WTC11 (cell line): ENCODE data around the gene DPH1. TPM values are rescaled to one million over a fixed set of nuclear protein-coding genes. Genes with fewer than 3 reads are reported as not detected.

Source experiments
- ATAC-seq: fragments of 200-7000 bp; cut with Tn5 transposase; 2 replicates; pipeline ENCODE4 v1.10.0; 2021; ENCODE audit warnings: mild to moderate bottlenecking, moderate library complexity
- CTCF ChIA-PET: fragments of 300-600 bp; sonication (Branson Sonifier 250); formaldehyde crosslinking; loops from one replicate; lab custom pipeline; 2021; ENCODE audit warnings: antibody characterized with exemption; lab: Charles Lee
- POLR2A ChIA-PET: fragments of 350-600 bp; sonication (Branson Sonifier 250); formaldehyde crosslinking; loops from one replicate; lab custom pipeline; 2021; ENCODE audit warnings: antibody characterized with exemption; lab: Charles Lee
- DNase-seq: peaks from one replicate; pipeline ENCODE4 v3.0.0; 2021; ENCODE audit warnings: low spot score
- H3K27ac Mint-ChIP-seq: 2 replicates; pipeline ENCODE4 v1.8.0; 2021; ENCODE audit warnings: mixed read lengths
- H3K27me3 Mint-ChIP-seq: 2 replicates; pipeline ENCODE4 v1.8.0; 2021; ENCODE audit warnings: low read depth, mild to moderate bottlenecking, moderate library complexity, mixed read lengths
- H3K36me3 Mint-ChIP-seq: 2 replicates; pipeline ENCODE4 v1.8.0; 2021; ENCODE audit warnings: mixed read lengths
- H3K4me1 Mint-ChIP-seq: 2 replicates; pipeline ENCODE4 v1.8.0; 2022; ENCODE audit warnings: mixed read lengths
- H3K4me3 Mint-ChIP-seq: 2 replicates; pipeline ENCODE4 v1.8.0; 2021; ENCODE audit warnings: mild to moderate bottlenecking, moderate library complexity, mixed read lengths
- H3K9me3 Mint-ChIP-seq: 2 replicates; pipeline ENCODE4 v1.8.0; 2021; ENCODE audit warnings: mixed read lengths
- ATF2 ChIP-seq: sonication (generic); formaldehyde crosslinking; IDR thresholded peaks from 2 replicates; pipeline ENCODE4 v1.8.1; 2022; ENCODE audit warnings: low read depth, missing genetic modification reagents, borderline replicate concordance
- ATF6 ChIP-seq: sonication (generic); formaldehyde crosslinking; IDR thresholded peaks from 2 replicates; pipeline ENCODE4 v1.8.1; 2023; ENCODE audit warnings: mild to moderate bottlenecking, missing genetic modification reagents
- CREM ChIP-seq: sonication (generic); formaldehyde crosslinking; IDR thresholded peaks from 2 replicates; pipeline ENCODE4 v1.8.1; 2022; ENCODE audit warnings: mild to moderate bottlenecking, missing genetic modification reagents, moderate library complexity
- ERG ChIP-seq: fragments of 250-450 bp; sonication (Bioruptor Pico); IDR thresholded peaks from 2 replicates; pipeline ENCODE4 v1.8.0; 2021; ENCODE audit warnings: mild to moderate bottlenecking
- FOXK1 ChIP-seq: sonication (generic); formaldehyde crosslinking; IDR thresholded peaks from 2 replicates; pipeline ENCODE4 v1.8.0; 2022; ENCODE audit warnings: mild to moderate bottlenecking, moderate library complexity, missing genetic modification reagents
- NFATC4 ChIP-seq: fragments of 250-450 bp; sonication (Bioruptor Pico); IDR thresholded peaks from 2 replicates; pipeline ENCODE4 v1.9.0; 2021; ENCODE audit warnings: mild to moderate bottlenecking
- NFE2L1 ChIP-seq: sonication (generic); formaldehyde crosslinking; IDR thresholded peaks from 2 replicates; pipeline ENCODE4 v1.8.1; 2023; ENCODE audit warnings: missing genetic modification reagents
- NR3C1 ChIP-seq: sonication (generic); formaldehyde crosslinking; conservative IDR thresholded peaks from 2 replicates; pipeline ENCODE4 v1.8.1; 2023; ENCODE audit warnings: low read depth, mild to moderate bottlenecking, missing genetic modification reagents
- OVOL2 ChIP-seq: fragments of 250-450 bp; sonication (Bioruptor Pico); IDR thresholded peaks from 2 replicates; pipeline ENCODE4 v1.9.0; 2021; ENCODE audit warnings: mild to moderate bottlenecking, borderline replicate concordance
- PRRX2 ChIP-seq: fragments of 250-450 bp; sonication (Bioruptor Pico); IDR thresholded peaks from 2 replicates; pipeline ENCODE4 v1.8.0; 2021; ENCODE audit warnings: mild to moderate bottlenecking
- SMAD4 ChIP-seq: sonication (generic); formaldehyde crosslinking; IDR thresholded peaks from 2 replicates; pipeline ENCODE4 v1.8.0; 2022; ENCODE audit warnings: mild to moderate bottlenecking, missing genetic modification reagents
- ZMAT4 ChIP-seq: fragments of 250-450 bp; sonication (Bioruptor Pico); IDR thresholded peaks from 2 replicates; pipeline ENCODE4 v1.9.0; 2021; ENCODE audit warnings: mild to moderate bottlenecking
- ZNF263 ChIP-seq: sonication (generic); formaldehyde crosslinking; IDR thresholded peaks from 2 replicates; pipeline ENCODE4 v1.8.1; 2022; ENCODE audit warnings: low read depth, mild to moderate bottlenecking, moderate library complexity, missing genetic modification reagents
- ZNF425 ChIP-seq: fragments of 250-450 bp; sonication (Bioruptor Pico); conservative IDR thresholded peaks from 2 replicates; pipeline ENCODE4 v1.9.0; 2021; ENCODE audit warnings: mild to moderate bottlenecking
- ZSCAN18 ChIP-seq: fragments of 250-450 bp; sonication (Bioruptor Pico); IDR thresholded peaks from 2 replicates; pipeline ENCODE4 v2.1.2; 2022; ENCODE audit warnings: mild to moderate bottlenecking, moderate library complexity
- total RNA-seq: library from RNA; stranded (reverse); gene quantifications from 3 replicates; pipeline ENCODE4 v1.2.3, GENCODE V29; 2021
- TF ChIP-seq, protein P1 (sequence below): sonication (generic); formaldehyde crosslinking; IDR thresholded peaks from 2 replicates; pipeline ENCODE4 v1.8.0; 2023; ENCODE audit warnings: missing genetic modification reagents
- TF ChIP-seq, protein P2 (sequence below): sonication (generic); formaldehyde crosslinking; IDR thresholded peaks from 2 replicates; pipeline ENCODE4 v1.8.1; 2023; ENCODE audit warnings: mild to moderate bottlenecking, missing genetic modification reagents, moderate library complexity
- TF ChIP-seq, protein P3 (sequence below): sonication (generic); formaldehyde crosslinking; IDR thresholded peaks from 2 replicates; pipeline ENCODE4 v1.8.0; 2022; ENCODE audit warnings: mild to moderate bottlenecking, missing genetic modification reagents

The DPH1 gene
- total RNA-seq, 1 experiment from 2014 or later, result 43.2 TPM

GRCh38 chr17:1985686-1986085 is 44.3 kb upstream of the DPH1 start:
- peaks cover 10% of the 10 kb centered on the region for H3K4me1 Mint-ChIP-seq
- ChIA-PET CTCF (no interaction called here), POLR2A (interaction anchor here (0.6 kb wide), 1 partner anchor 133 kb away, joined by 4 read pairs; no protein-coding TSS in a partner anchor)
- no peak overlapping the region for H3K4me3 Mint-ChIP-seq
- ATAC-seq (peak; percentile 94), DNase-seq (peak; percentile 75)
- no peaks in the 10 kb centered on the region for H3K9me3 Mint-ChIP-seq
- H3K27ac Mint-ChIP-seq, result no peak overlapping the region
- H3K36me3 Mint-ChIP-seq, result no peaks in the 10 kb centered on the region
- TF ChIP-seq ATF6 (CRISPR knock-in tag) (no peak), PRRX2 (CRISPR knock-in tag) (no peak), CREM (CRISPR knock-in tag) (no peak), OVOL2 (CRISPR knock-in tag) (no peak), ERG (CRISPR knock-in tag) (no peak), ATF2 (no peak)
- no peaks in the 10 kb centered on the region; the same call in 1 of the 2 replicates for H3K27me3 Mint-ChIP-seq

DNA sequence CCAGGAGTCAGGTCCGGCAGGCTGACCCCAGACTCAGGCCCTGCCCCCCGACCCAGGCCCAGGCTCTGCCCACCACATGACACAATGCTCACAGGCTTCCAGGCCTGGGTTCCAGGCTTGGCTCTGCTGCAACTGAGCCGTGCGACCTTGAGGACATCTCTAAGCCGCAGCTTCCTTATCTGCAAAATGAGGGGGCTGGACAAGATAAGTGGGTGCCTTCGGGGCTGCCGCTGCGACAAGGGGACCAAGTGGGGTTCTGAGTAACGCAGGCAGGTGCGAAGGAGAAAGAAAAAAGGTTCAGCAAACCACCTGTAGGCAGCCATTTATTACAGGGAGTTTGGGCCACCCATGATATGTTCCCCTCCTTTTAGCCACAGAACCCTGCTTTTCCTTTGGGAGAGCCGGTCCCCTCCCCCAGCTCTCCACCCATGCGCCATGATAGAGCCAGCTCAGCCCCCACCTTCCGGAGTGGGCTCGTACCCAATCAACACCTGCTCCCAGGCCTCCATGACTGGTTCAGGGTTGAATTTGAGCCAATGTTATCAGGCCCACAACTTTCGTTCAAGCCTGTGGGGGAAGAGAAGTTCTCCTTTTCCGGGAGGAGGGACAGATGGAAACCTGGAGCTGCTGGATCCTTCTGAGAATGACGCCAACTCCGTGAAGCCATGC is 43.0 kb upstream of the DPH1 start:
- ATAC-seq, result no peak
- ChIA-PET CTCF (interaction anchor here (0.7 kb wide), 1 partner anchor 9 kb away, joined by 5 read pairs; no protein-coding TSS in a partner anchor), POLR2A (no interaction called here)
- Mint-ChIP-seq H3K4me3 (no peak overlapping the region), H3K9me3 (no peaks in the 10 kb centered on the region), H3K4me1 (peaks cover 10% of the 10 kb centered on the region), H3K27ac (no peak overlapping the region), H3K36me3 (no peaks in the 10 kb centered on the region), H3K27me3 (no peaks in the 10 kb centered on the region; the same call in 1 of the 2 replicates)
- TF ChIP-seq ZMAT4, result no peak
- TF ChIP-seq, protein P1, sequence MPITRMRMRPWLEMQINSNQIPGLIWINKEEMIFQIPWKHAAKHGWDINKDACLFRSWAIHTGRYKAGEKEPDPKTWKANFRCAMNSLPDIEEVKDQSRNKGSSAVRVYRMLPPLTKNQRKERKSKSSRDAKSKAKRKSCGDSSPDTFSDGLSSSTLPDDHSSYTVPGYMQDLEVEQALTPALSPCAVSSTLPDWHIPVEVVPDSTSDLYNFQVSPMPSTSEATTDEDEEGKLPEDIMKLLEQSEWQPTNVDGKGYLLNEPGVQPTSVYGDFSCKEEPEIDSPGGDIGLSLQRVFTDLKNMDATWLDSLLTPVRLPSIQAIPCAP, result no peak
- TF ChIP-seq NFE2L1 (CRISPR knock-in tag), result no peak
- TF ChIP-seq NFATC4 (CRISPR knock-in tag), result no peak
- no peak for TF ChIP-seq ZNF263
- TF ChIP-seq, protein P2, sequence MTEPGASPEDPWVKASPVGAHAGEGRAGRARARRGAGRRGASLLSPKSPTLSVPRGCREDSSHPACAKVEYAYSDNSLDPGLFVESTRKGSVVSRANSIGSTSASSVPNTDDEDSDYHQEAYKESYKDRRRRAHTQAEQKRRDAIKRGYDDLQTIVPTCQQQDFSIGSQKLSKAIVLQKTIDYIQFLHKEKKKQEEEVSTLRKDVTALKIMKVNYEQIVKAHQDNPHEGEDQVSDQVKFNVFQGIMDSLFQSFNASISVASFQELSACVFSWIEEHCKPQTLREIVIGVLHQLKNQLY, result no peak
- TF ChIP-seq NR3C1 (CRISPR knock-in tag), result no peak
- TF ChIP-seq, protein P3, sequence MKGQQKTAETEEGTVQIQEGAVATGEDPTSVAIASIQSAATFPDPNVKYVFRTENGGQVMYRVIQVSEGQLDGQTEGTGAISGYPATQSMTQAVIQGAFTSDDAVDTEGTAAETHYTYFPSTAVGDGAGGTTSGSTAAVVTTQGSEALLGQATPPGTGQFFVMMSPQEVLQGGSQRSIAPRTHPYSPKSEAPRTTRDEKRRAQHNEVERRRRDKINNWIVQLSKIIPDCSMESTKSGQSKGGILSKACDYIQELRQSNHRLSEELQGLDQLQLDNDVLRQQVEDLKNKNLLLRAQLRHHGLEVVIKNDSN, result no peak
- TF ChIP-seq ZNF425, result no peak
- no peak for TF ChIP-seq FOXK1 (CRISPR knock-in tag)
- TF ChIP-seq ZSCAN18 (CRISPR knock-in tag), result no peak
- no peak for TF ChIP-seq SMAD4 (CRISPR knock-in tag)
- DNase-seq, result no peak
